Fibroblast of the conjunctiva (primary cell): Measurements from ENCODE around the gene IFIT1.
"Not testable (repeated sequence)": the region's sequence is repeated elsewhere in the genome, so short reads cannot be mapped to it uniquely, and the experiment has no call there.

Source experiments
- DNase-seq: peaks from one replicate; pipeline ENCODE4 v3.0.0-alpha.2; 2010; ENCODE audit warnings: low read depth

The IFIT1 gene

GRCh38 chr10:89367529-89367928, 24.9 kb upstream of the IFIT1 start:
- DNase-seq: no peak

- no peak for DNase-seq
These were observed 24.3 kb upstream of the IFIT1 start for GRCh38 chr10:89368129-89368528.

- no peak for DNase-seq
These were observed 23.0 kb upstream of the IFIT1 start for GRCh38 chr10:89369156-89370105.

- DNase-seq: no peak
These were observed 21.3 kb upstream of the IFIT1 start for GRCh38 chr10:89371079-89371478.

- no peak for DNase-seq
These were observed 20.4 kb upstream of the IFIT1 start for GRCh38 chr10:89371987-89372386.

- DNase-seq: peak; percentile 85
These were observed 18.3 kb upstream of the IFIT1 start for GRCh38 chr10:89373916-89374711.

- DNase-seq: no peak
These were observed 17.7 kb upstream of the IFIT1 start for GRCh38 chr10:89374713-89375141.

- DNase-seq: no peak
These were observed 14.5 kb upstream of the IFIT1 start, which contains the start of gene IFIT1B for GRCh38 chr10:89377705-89378637. TSS of gene IFIT1B (plus strand) at chr10:89378056. CDS start at chr10:89378136, 80 bp downstream.

GRCh38 chr10:89379103-89379502, 13.3 kb upstream of the IFIT1 start:
- no peak for DNase-seq

GRCh38 chr10:89382757-89383156, 9.7 kb upstream of the IFIT1 start:
- no peak for DNase-seq

- no peak for DNase-seq
These were observed 7.7 kb upstream of the IFIT1 start for GRCh38 chr10:89384474-89385340.

GRCh38 chr10:89388806-89389205, 3.6 kb upstream of the IFIT1 start:
- no peak for DNase-seq

- DNase-seq: no peak
These were observed 3.2 kb upstream of the IFIT1 start for GRCh38 chr10:89389254-89389653.

- DNase-seq: no peak
These were observed 1.8 kb upstream of the IFIT1 start for GRCh38 chr10:89390476-89391225.

GRCh38 chr10:89391226-89391576, 1.2 kb upstream of the IFIT1 start:
- DNase-seq: not testable (repeated sequence)

- peak; percentile 71 for DNase-seq
These were observed 551 bp downstream of the IFIT1 start for GRCh38 chr10:89392974-89393373.

GRCh38 chr10:89393898-89394297, 1.5 kb downstream of the IFIT1 start:
- DNase-seq: no peak

GRCh38 chr10:89395141-89395540, 2.7 kb downstream of the IFIT1 start:
- no peak for DNase-seq

- DNase-seq: no peak
These were observed 5.8 kb downstream of the IFIT1 start for GRCh38 chr10:89398003-89398749.
